HG03469 (cell line): Measurements from ENCODE around the gene UBE2N.
"Not testable (repeated sequence)": the region's sequence is repeated elsewhere in the genome, so short reads cannot be mapped to it uniquely, and the experiment has no call there.

ENCODE experiments used
- ATAC-seq: cut with Tn5 transposase; IDR thresholded peaks from one replicate; pipeline ENCODE4 v1.9.1; 2021; ENCODE audit warnings: mild to moderate bottlenecking, moderate library complexity, moderate number of reproducible peaks; ENCODE audit not compliant: unreplicated experiment

Gene UBE2N

GRCh38 chr12:93447555-93448290 is 6.0 kb upstream of the UBE2N start:
- ATAC-seq: no peak

DNA sequence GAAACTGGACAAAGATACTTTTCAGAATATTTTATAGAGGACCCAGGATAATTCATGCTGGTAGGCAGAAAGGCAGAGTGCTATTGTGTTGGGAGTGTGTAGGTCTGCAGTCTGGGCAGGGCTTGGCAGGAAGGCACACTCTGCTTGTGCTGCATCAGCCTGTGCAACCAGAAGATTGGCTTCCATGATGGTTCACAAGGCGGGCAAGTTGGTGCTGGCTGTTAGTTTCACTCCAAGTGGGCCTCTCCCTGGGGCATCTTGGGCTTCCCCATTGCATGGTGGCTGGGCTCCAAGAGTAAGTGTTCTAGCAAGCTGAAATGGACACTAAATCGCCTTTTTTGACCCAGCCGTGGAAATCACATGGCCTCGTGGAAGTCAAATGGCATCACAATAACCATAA is 1.8 kb upstream of the UBE2N start:
- ATAC-seq: no peak

DNA sequence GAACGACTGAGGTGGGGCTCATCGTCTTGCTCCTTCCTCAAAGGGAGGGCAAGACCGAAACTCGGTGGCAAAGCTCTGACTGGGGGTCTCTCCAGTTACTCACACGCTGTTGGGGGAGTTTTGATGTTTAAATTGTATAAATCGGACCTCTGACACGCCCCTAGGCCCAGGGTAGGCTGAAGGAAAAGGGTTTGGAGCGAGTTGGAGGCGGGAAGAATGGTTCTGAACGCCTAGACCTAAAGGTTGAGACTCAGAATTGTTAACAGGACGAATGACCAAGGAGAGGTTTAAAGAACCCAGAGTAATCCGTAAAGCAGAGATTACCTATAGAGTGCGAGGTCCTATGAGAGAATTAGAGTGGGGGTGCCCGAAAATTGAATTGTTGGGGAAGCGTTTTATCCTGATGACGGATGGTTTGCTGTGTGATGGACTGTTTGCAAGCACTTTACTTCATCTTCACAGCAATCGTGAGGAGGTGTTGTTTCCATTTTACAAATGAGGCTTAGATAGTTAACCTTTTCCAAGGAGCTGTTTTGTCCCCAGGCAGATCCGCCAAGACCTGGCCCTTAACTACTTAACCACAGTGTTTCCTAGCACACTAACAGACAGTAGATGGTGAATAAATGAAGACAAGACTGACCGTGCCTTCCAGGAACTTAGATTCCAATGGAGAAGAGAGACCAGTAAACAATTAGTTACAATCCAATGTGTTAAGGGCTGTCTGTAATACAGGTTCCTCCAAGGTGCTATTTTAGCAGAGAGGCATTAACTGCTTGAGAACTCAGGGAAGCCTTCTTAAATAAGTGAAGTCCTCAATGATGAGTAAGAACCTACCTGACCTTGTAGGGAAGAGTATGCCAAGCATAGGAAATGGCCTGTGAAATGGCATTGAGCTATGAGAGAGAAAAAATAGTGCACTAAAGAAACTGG is 929 bp upstream of the UBE2N start:
- no peak for ATAC-seq

GRCh38 chr12:93441081-93441616 is 598 bp downstream of the UBE2N start:
- ATAC-seq: no peak

GRCh38 chr12:93440043-93440835 is 1.5 kb downstream of the UBE2N start:
- ATAC-seq: no peak

DNA sequence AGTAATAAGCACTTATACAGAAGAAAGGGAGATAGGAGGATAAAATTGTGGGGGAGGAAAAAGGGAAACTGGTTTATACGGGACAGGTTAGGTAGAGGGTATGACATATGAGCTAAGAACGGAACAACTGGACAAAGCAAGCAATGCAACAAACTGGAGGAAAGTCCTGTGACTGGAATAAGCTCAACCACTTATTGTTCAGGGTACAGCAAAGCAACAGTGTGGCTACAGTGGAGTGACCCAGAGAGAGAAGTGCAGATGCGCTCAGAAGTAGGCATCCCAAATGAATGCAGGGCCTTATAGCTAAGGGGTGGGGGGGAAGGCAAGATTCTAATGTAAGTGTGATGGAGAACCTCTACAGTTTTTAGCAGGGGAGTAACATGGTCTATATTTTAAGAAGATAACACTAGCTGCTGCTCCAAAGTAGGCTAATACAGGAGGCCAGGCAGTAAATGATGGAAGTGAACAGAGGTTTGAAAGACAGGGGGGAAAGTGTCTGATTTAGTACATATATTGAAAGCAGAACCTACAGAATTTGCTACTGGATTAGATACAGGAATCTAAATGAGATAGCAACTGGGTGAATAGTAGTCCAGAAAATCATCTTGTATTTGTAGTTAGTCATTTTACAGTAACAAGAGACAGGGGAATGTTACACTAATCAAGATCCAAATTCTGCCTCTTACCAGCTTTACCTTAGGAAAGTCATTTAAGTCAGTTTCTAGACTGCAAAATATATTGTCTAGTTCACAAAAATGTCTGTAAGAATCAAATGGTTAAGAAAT is 3.3 kb downstream of the UBE2N start:
- no peak for ATAC-seq

- no peak for ATAC-seq
Measured at GRCh38 chr12:93434256-93434865, 7.4 kb downstream of the UBE2N start.

DNA sequence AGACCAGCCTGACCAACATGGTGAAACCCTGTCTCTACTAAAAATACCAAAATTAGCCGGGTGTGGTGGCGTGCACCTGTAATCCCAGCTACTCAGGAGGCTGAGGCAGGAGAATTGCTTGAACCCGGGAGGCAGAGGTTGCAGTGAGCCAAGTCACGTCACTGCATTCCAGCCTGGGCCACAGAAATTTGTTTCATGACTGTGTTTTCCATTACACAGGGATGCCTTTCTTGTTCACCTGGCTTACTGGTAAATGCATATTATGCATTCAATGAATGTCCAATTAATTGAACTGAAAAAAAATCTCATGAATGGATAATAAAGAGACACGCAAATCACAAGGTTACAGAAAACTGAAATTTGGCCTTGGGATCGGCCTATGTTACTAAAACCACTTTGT is 9.7 kb downstream of the UBE2N start:
- not testable (repeated sequence) for ATAC-seq

DNA sequence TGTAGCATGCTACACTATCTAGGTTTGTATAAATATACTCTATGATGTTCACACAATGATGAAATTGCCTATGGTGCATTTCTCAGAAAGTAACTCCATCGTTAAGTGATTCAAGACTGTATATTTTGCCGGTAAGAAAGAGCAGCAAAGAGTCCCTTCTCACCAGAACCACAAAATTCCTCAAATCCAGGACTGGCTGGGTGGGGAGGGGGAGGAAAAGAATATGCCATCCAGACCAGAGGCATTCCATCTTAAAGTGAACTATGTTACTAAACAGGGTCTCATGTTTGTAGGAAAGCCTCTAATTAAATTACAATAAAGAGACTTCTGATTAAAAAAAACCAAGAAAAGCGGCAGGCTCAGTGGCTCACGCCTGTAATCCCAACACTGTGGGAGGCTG is 11.5 kb downstream of the UBE2N start:
- ATAC-seq: no peak

GRCh38 chr12:93429852-93430251 is 11.9 kb downstream of the UBE2N start:
- ATAC-seq: no peak

DNA sequence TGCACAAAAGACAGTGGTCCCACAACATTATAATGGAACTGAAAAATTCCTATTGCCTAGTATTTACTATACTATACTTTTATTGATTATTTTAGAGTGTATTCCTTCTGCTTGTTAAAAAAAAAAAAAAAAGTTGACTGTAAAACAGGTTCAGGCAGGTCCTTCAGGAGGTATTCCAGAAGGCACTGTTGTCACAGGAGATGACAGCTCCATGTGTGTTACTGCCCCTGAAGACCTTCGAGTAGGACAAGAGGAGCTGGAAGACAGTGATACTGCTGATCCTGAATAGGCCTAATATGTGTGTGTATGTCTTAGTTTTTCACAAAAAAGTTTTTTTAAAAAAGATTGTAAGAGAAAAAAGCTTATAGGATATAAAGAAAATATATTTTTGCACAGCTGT is 12.3 kb downstream of the UBE2N start:
- no peak for ATAC-seq

DNA sequence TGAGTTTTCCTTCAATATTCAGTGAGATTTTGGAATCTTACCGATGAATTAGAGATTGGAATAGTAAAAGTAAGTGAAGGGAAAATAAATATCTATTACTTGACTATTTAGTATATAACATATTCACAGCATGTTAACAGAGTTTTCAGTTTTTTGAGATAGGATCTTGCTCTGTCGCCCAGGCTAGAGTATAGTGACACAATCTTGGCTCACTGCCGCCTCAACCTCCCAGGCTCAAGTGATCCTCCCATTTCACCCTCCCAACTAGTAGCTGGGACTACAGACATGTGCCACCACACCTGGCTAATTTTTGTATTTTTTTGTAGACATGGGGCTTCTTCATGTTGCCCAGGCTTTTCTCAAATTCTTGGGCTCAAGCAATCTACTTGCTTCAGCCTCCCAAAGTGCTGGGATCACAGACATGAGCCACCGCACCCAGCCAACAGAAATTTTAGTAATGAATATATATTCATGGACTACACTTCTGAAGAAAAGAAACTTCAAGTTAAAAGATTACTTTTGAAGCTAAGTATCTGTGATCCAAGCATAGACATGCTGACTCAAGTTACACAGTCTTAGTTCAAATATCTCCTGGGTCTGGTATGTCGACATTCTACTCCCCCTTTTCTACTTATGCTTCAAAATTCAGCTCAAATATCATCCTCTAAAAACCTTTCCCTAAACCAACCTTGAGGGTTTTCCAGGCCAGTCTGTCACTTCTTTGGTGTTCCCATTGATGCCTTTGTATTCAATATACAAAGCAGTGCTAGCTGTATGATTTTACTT is 13.8 kb downstream of the UBE2N start:
- ATAC-seq: no peak

GRCh38 chr12:93426412-93426805 is 15.3 kb downstream of the UBE2N start:
- no peak for ATAC-seq

- ATAC-seq: no peak
Measured at GRCh38 chr12:93425736-93426411, 15.9 kb downstream of the UBE2N start.

GRCh38 chr12:93422050-93422449 is 19.7 kb downstream of the UBE2N start:
- no peak for ATAC-seq

- ATAC-seq: no peak
Measured at GRCh38 chr12:93419388-93420034, 22.2 kb downstream of the UBE2N start.

GRCh38 chr12:93417967-93418480 is 23.7 kb downstream of the UBE2N start:
- ATAC-seq: no peak
